Trophoblast cell (in vitro differentiated cells and primary cell): ENCODE measurements around the gene CROCC2.

Experiments
- DNase-seq, 2 donors: peaks; one replicate each; pipeline ENCODE4 v3.0.0-alpha.2; 2016
- H2AFZ ChIP-seq: 2 replicates; pipeline ENCODE4 v1.6.1; 2013; ENCODE audit warnings: low read length, moderate library complexity, mild to moderate bottlenecking; ENCODE audit not compliant: insufficient read depth, poor library complexity
- H2AK5ac ChIP-seq: 2 replicates; pipeline ENCODE4 v1.6.1; 2013; ENCODE audit warnings: mild to moderate bottlenecking, low read length
- H2BK120ac ChIP-seq: 2 replicates; pipeline ENCODE4 v1.6.1; 2013; ENCODE audit warnings: low read length, mild to moderate bottlenecking, moderate library complexity; ENCODE audit not compliant: insufficient read depth, poor library complexity
- H2BK12ac ChIP-seq: 2 replicates; pipeline ENCODE4 v1.6.1; 2013; ENCODE audit warnings: mild to moderate bottlenecking, low read length, moderate library complexity
- H2BK5ac ChIP-seq: 2 replicates; pipeline ENCODE4 v1.6.1; 2013; ENCODE audit warnings: low read length, low read depth, moderate library complexity, mild to moderate bottlenecking; ENCODE audit not compliant: poor library complexity
- H3K14ac ChIP-seq: 2 replicates; pipeline ENCODE4 v1.6.1; 2013; ENCODE audit warnings: mild to moderate bottlenecking, low read length
- H3K18ac ChIP-seq: 2 replicates; pipeline ENCODE4 v1.6.1; 2013; ENCODE audit warnings: mild to moderate bottlenecking, low read length
- H3K23ac ChIP-seq: 2 replicates; pipeline ENCODE4 v1.6.1; 2013; ENCODE audit warnings: low read length
- H3K27ac ChIP-seq: 2 replicates; pipeline ENCODE4 v1.5.1; 2013; ENCODE audit warnings: low read depth, mild to moderate bottlenecking, inconsistent platforms, low read length, moderate library complexity
- H3K27me3 ChIP-seq: 2 replicates; pipeline ENCODE4 v1.6.1; 2013; ENCODE audit warnings: inconsistent platforms, mild to moderate bottlenecking, low read length, moderate library complexity; ENCODE audit not compliant: insufficient read depth
- H3K36me3 ChIP-seq, 2 experiments: 1 replicate in 1 of 2; 2 replicates in 1 of 2; pipeline ENCODE4 v1.6.1; 2013; ENCODE audit warnings: low read length in 2 of 2, mild to moderate bottlenecking in 2 of 2, moderate library complexity in 1 of 2; ENCODE audit not compliant: insufficient read depth in 2 of 2, control insufficient read depth in 1 of 2
- H3K4ac ChIP-seq: 2 replicates; pipeline ENCODE4 v1.6.1; 2013; ENCODE audit warnings: low read depth, mild to moderate bottlenecking, low read length, moderate library complexity
- H3K4me1 ChIP-seq, 2 experiments: 1 replicate in 1 of 2; 2 replicates in 1 of 2; pipeline ENCODE4 v1.6.1; 2013; ENCODE audit warnings: low read length in 2 of 2, mild to moderate bottlenecking in 2 of 2, moderate library complexity in 1 of 2; ENCODE audit not compliant: insufficient read depth in 2 of 2, control insufficient read depth in 1 of 2
- H3K4me2 ChIP-seq: 2 replicates; pipeline ENCODE4 v1.6.1; 2013; ENCODE audit warnings: inconsistent platforms, mild to moderate bottlenecking, low read length, moderate library complexity
- H3K4me3 ChIP-seq: 2 replicates; pipeline ENCODE4 v1.5.1; 2013; ENCODE audit warnings: mild to moderate bottlenecking, low read depth, low read length, inconsistent platforms
- H3K79me1 ChIP-seq: one replicate; pipeline ENCODE4 v1.6.1; 2013; ENCODE audit warnings: low read length
- H3K79me2 ChIP-seq: 2 replicates; pipeline ENCODE4 v1.6.1; 2013; ENCODE audit warnings: low read length, mild to moderate bottlenecking; ENCODE audit not compliant: control insufficient read depth, insufficient read depth, poor library complexity
- H3K9ac ChIP-seq: 2 replicates; pipeline ENCODE4 v1.6.1; 2013; ENCODE audit warnings: mild to moderate bottlenecking, low read length
- H3K9me3 ChIP-seq: 2 replicates; pipeline ENCODE4 v1.6.1; 2013; ENCODE audit warnings: low read depth, mild to moderate bottlenecking, control low read depth, inconsistent platforms, low read length; ENCODE audit not compliant: insufficient read depth
- H4K12ac ChIP-seq: 2 replicates; pipeline ENCODE4 v1.6.1; 2013; ENCODE audit warnings: low read depth, mild to moderate bottlenecking, low read length, moderate library complexity
- H4K8ac ChIP-seq: 2 replicates; pipeline ENCODE4 v1.6.1; 2013; ENCODE audit warnings: low read depth, mild to moderate bottlenecking, low read length, moderate library complexity
- H4K91ac ChIP-seq: one replicate; pipeline ENCODE4 v1.6.1; 2013; ENCODE audit warnings: low read depth, mild to moderate bottlenecking, low read length, moderate library complexity
- WGBS: extraction: QIAGEN DNeasy Blood & Tissue Kit; methylation state at CpG from one replicate; pipeline ENCODE4 v1.1.7; 2013; ENCODE audit warnings: missing lambda C conversion rate; ENCODE audit not compliant: insufficient read length, insufficient coverage; ENCODE audit errors: extremely low coverage; 5-methylcytosine and 5-hydroxymethylcytosine counted together

The CROCC2 gene

GRCh38 chr2:240970104-240970503 is 64.0 kb downstream of the CROCC2 start:
- no peak overlapping the region for H2BK5ac ChIP-seq

GRCh38 chr2:240970816-240971215 is 64.7 kb downstream of the CROCC2 start:
- WGBS: no CpG with 5 or more reads among the region's 15 CpGs

More at GRCh38 chr2:240970104-240970503, 64.0 kb downstream of the CROCC2 start:
- Histone ChIP-seq H3K79me1 (no peaks in the 10 kb centered on the region), H3K36me3 (no peaks in the 10 kb centered on the region), H2BK120ac (no peak overlapping the region), H3K18ac (no peak overlapping the region), H3K27me3 (no peaks in the 10 kb centered on the region), H4K91ac (no peak overlapping the region), H3K9me3 (peaks cover 2% of the 10 kb centered on the region), H3K9ac (no peak overlapping the region), H3K23ac (no peak overlapping the region), H4K8ac (no peak overlapping the region), H2BK12ac (no peak overlapping the region), H3K4me1 (no peaks in the 10 kb centered on the region), H3K79me2 (no peaks in the 10 kb centered on the region), H3K14ac (no peak overlapping the region), H2AFZ (no peak overlapping the region), H2AK5ac (no peak overlapping the region), H3K4me2 (no peak overlapping the region), H3K4ac (no peak overlapping the region), H3K27ac (no peak overlapping the region), H3K4me3 (no peak overlapping the region), H4K12ac (no peak overlapping the region)
- WGBS: no CpG with 5 or more reads among the region's 3 CpGs
- DNase-seq: no peak

GRCh38 chr2:240972201-240972600 is 66.1 kb downstream of the CROCC2 start:
- Histone ChIP-seq H3K9ac (no peak overlapping the region), H3K23ac (no peak overlapping the region), H3K4me2 (no peak overlapping the region), H2BK12ac (no peak overlapping the region), H3K27me3 (no peaks in the 10 kb centered on the region), H3K36me3 (no peaks in the 10 kb centered on the region), H4K8ac (no peak overlapping the region), H3K9me3 (peaks cover 2% of the 10 kb centered on the region), H3K79me1 (no peaks in the 10 kb centered on the region), H2BK5ac (no peak overlapping the region), H2BK120ac (no peak overlapping the region), H3K79me2 (no peaks in the 10 kb centered on the region), H3K18ac (no peak overlapping the region), H3K4ac (no peak overlapping the region), H3K14ac (no peak overlapping the region), H3K4me1 (no peaks in the 10 kb centered on the region), H2AFZ (no peak overlapping the region), H4K12ac (no peak overlapping the region), H3K4me3 (no peak overlapping the region), H4K91ac (no peak overlapping the region), H3K27ac (no peak overlapping the region), H2AK5ac (no peak overlapping the region)
- no CpG with 5 or more reads among the region's 11 CpGs for WGBS
- DNase-seq: no peak

More at GRCh38 chr2:240970816-240971215, 64.7 kb downstream of the CROCC2 start:
- H3K4me1 ChIP-seq: no peaks in the 10 kb centered on the region
- H3K27ac ChIP-seq: no peak overlapping the region
- H3K4ac ChIP-seq: no peak overlapping the region
- no peak for DNase-seq
- H4K8ac ChIP-seq: no peak overlapping the region
- no peaks in the 10 kb centered on the region for H3K27me3 ChIP-seq
- H2BK120ac ChIP-seq: no peak overlapping the region
- H3K79me1 ChIP-seq: no peaks in the 10 kb centered on the region
- no peak overlapping the region for H4K91ac ChIP-seq
- no peak overlapping the region for H2AK5ac ChIP-seq
- H3K4me3 ChIP-seq: no peak overlapping the region
- H3K18ac ChIP-seq: no peak overlapping the region
- no peaks in the 10 kb centered on the region for H3K79me2 ChIP-seq
- no peak overlapping the region for H3K23ac ChIP-seq
- H3K14ac ChIP-seq: no peak overlapping the region
- no peak overlapping the region for H3K9ac ChIP-seq
- no peak overlapping the region for H3K4me2 ChIP-seq
- peaks cover 2% of the 10 kb centered on the region for H3K9me3 ChIP-seq
- no peak overlapping the region for H2BK5ac ChIP-seq
- H4K12ac ChIP-seq: no peak overlapping the region
- no peak overlapping the region for H2AFZ ChIP-seq
- no peak overlapping the region for H2BK12ac ChIP-seq
- H3K36me3 ChIP-seq: no peaks in the 10 kb centered on the region

- no peaks in the 10 kb centered on the region for H3K79me1 ChIP-seq
- no peaks in the 10 kb centered on the region for H3K4me1 ChIP-seq
- DNase-seq: no peak
- H3K18ac ChIP-seq: no peak overlapping the region
- no peak overlapping the region for H3K4ac ChIP-seq
- no peak overlapping the region for H3K9ac ChIP-seq
- no peak overlapping the region for H3K23ac ChIP-seq
- H2AFZ ChIP-seq: no peak overlapping the region
- no peak overlapping the region for H4K91ac ChIP-seq
- H3K27me3 ChIP-seq: no peaks in the 10 kb centered on the region
- H3K4me3 ChIP-seq: no peak overlapping the region
- no peak overlapping the region for H2BK5ac ChIP-seq
- no peak overlapping the region for H4K12ac ChIP-seq
- no peak overlapping the region for H2BK120ac ChIP-seq
- no peak overlapping the region for H2AK5ac ChIP-seq
- no peak overlapping the region for H4K8ac ChIP-seq
- no peaks in the 10 kb centered on the region for H3K36me3 ChIP-seq
- no CpG with 5 or more reads among the region's 17 CpGs for WGBS
- H3K27ac ChIP-seq: no peak overlapping the region
- H3K9me3 ChIP-seq: peaks cover 2% of the 10 kb centered on the region
- H3K79me2 ChIP-seq: no peaks in the 10 kb centered on the region
- no peak overlapping the region for H3K14ac ChIP-seq
- H2BK12ac ChIP-seq: no peak overlapping the region
- H3K4me2 ChIP-seq: no peak overlapping the region
Measured at GRCh38 chr2:240972636-240973521, 66.7 kb downstream of the CROCC2 start.
